HEK293 (cell line): Measurements from ENCODE around the gene LRRC46.

ENCODE experiments used
- CTCF ChIA-PET: fragments of 350-600 bp; formaldehyde crosslinking; extraction: SDS; loops from one replicate; lab custom pipeline; 2021; ENCODE audit warnings: antibody characterized with exemption; lab: Yijun Ruan, JAX
- POLR2A ChIA-PET: fragments of 300-600 bp; formaldehyde crosslinking; extraction: SDS; loops from one replicate; lab custom pipeline; 2020; ENCODE audit warnings: antibody characterized with exemption, inconsistent platforms; lab: Yijun Ruan, JAX
- H3K27ac ChIP-seq: fragments of 200-500 bp; sonication (Bioruptor generic); 2 replicates; pipeline ENCODE4 v1.5.1; 2014; ENCODE audit warnings: low read depth, low read length, control low read depth, inconsistent platforms; ENCODE audit errors: extremely low read depth
- H3K36me3 ChIP-seq, 2 experiments: fragments of 200-500 bp in 1 of 2; sonication (Bioruptor generic) in 1 of 2; 1 replicate in 1 of 2; 2 replicates in 1 of 2; pipeline ENCODE4 v1.5.1; 2014 to 2017; ENCODE audit warnings: inconsistent platforms in 2 of 2, low read length in 2 of 2; ENCODE audit not compliant: control insufficient read depth in 2 of 2, insufficient read depth in 1 of 2
- H3K4me1 ChIP-seq: fragments of 200-500 bp; sonication (Bioruptor generic); 2 replicates; pipeline ENCODE4 v1.5.1; 2014; ENCODE audit warnings: mild to moderate bottlenecking, low read length, inconsistent platforms; ENCODE audit not compliant: control insufficient read depth, insufficient read depth
- H3K4me3 ChIP-seq: 2 replicates; pipeline ENCODE4 v1.5.1; 2011; ENCODE audit warnings: low read depth, mild to moderate bottlenecking, control low read depth, low read length, moderate library complexity
- H3K9me3 ChIP-seq: fragments of 200-500 bp; sonication (Bioruptor generic); 2 replicates; pipeline ENCODE4 v1.5.1; 2014; ENCODE audit warnings: low read depth, low read length, inconsistent platforms; ENCODE audit not compliant: control insufficient read depth, insufficient read depth
- EGR2 ChIP-seq: fragments of 450-650 bp; formaldehyde crosslinking; IDR thresholded peaks from 2 replicates; pipeline ENCODE4 v1.5.1; 2016; ENCODE audit warnings: low read depth, missing biosample characterization, missing genetic modification characterization
- KLF1 ChIP-seq: fragments of 450-650 bp; formaldehyde crosslinking; IDR thresholded peaks from 2 replicates; pipeline ENCODE4 v1.5.1; 2016; ENCODE audit warnings: missing biosample characterization, missing genetic modification characterization
- KLF17 ChIP-seq: fragments of 450-650 bp; formaldehyde crosslinking; IDR thresholded peaks from 2 replicates; pipeline ENCODE4 v1.5.1; 2016; ENCODE audit warnings: missing biosample characterization, missing genetic modification characterization
- PRDM10 ChIP-seq: fragments of 450-650 bp; formaldehyde crosslinking; IDR thresholded peaks from 2 replicates; pipeline ENCODE4 v1.5.1; 2016; ENCODE audit warnings: missing biosample characterization, missing genetic modification characterization
- SP2 ChIP-seq: fragments of 450-650 bp; formaldehyde crosslinking; IDR thresholded peaks from 2 replicates; pipeline ENCODE4 v1.5.1; 2016; ENCODE audit warnings: missing biosample characterization, missing genetic modification characterization
- YY1 ChIP-seq: fragments of 450-650 bp; formaldehyde crosslinking; IDR thresholded peaks from 2 replicates; pipeline ENCODE4 v1.5.1; 2018; ENCODE audit warnings: missing biosample characterization, missing genetic modification characterization
- ZFHX2 ChIP-seq: fragments of 450-650 bp; formaldehyde crosslinking; conservative IDR thresholded peaks from 2 replicates; pipeline ENCODE4 v1.5.1; 2016; ENCODE audit warnings: missing biosample characterization, missing genetic modification characterization
- ZFP37 ChIP-seq: fragments of 450-650 bp; formaldehyde crosslinking; IDR thresholded peaks from 2 replicates; pipeline ENCODE4 v1.5.1; 2016; ENCODE audit warnings: missing biosample characterization, missing genetic modification characterization
- ZIC2 ChIP-seq: fragments of 450-650 bp; formaldehyde crosslinking; IDR thresholded peaks from 2 replicates; pipeline ENCODE4 v1.5.1; 2016; ENCODE audit warnings: missing biosample characterization, missing genetic modification characterization
- ZNF112 ChIP-seq: fragments of 450-650 bp; formaldehyde crosslinking; IDR thresholded peaks from 2 replicates; pipeline ENCODE4 v1.5.0; 2017; ENCODE audit warnings: missing biosample characterization, missing genetic modification characterization
- ZNF114 ChIP-seq: fragments of 450-650 bp; formaldehyde crosslinking; IDR thresholded peaks from 2 replicates; pipeline ENCODE4 v1.5.0; 2017; ENCODE audit warnings: missing biosample characterization, missing genetic modification characterization
- ZNF138 ChIP-seq: fragments of 450-650 bp; formaldehyde crosslinking; IDR thresholded peaks from 2 replicates; pipeline ENCODE4 v1.5.1; 2016; ENCODE audit warnings: missing biosample characterization, missing genetic modification characterization, borderline replicate concordance
- ZNF280D ChIP-seq: fragments of 450-650 bp; formaldehyde crosslinking; IDR thresholded peaks from 2 replicates; pipeline ENCODE4 v1.5.1; 2016; ENCODE audit warnings: missing biosample characterization, missing genetic modification characterization
- ZNF394 ChIP-seq: fragments of 450-650 bp; formaldehyde crosslinking; IDR thresholded peaks from 2 replicates; pipeline ENCODE4 v1.5.1; 2016; ENCODE audit warnings: missing biosample characterization, missing genetic modification characterization, mild to moderate bottlenecking, moderate library complexity, borderline replicate concordance
- ZNF48 ChIP-seq: fragments of 450-650 bp; formaldehyde crosslinking; IDR thresholded peaks from 2 replicates; pipeline ENCODE4 v1.5.1; 2016; ENCODE audit warnings: missing biosample characterization, missing genetic modification characterization
- ZNF514 ChIP-seq: fragments of 450-650 bp; formaldehyde crosslinking; IDR thresholded peaks from 2 replicates; pipeline ENCODE4 v1.5.1; 2016; ENCODE audit warnings: missing biosample characterization, missing genetic modification characterization
- ZNF785 ChIP-seq: fragments of 450-650 bp; formaldehyde crosslinking; IDR thresholded peaks from 2 replicates; pipeline ENCODE4 v1.5.1; 2016; ENCODE audit warnings: missing biosample characterization, missing genetic modification characterization
- TF ChIP-seq, protein P1 (sequence below): fragments of 450-650 bp; formaldehyde crosslinking; IDR thresholded peaks from 2 replicates; pipeline ENCODE4 v1.5.0; 2017; ENCODE audit warnings: missing biosample characterization, missing genetic modification characterization, borderline replicate concordance
- TF ChIP-seq, protein P2 (sequence below): fragments of 450-650 bp; formaldehyde crosslinking; IDR thresholded peaks from 2 replicates; pipeline ENCODE4 v1.5.1; 2016; ENCODE audit warnings: missing biosample characterization, missing genetic modification characterization

LRRC46 gene

GRCh38 chr17:47820033-47820789 is 11.3 kb upstream of the LRRC46 start:
- no peak overlapping the region for H3K27ac ChIP-seq
- CTCF ChIA-PET = interaction anchor here (0.5 to 2.8 kb wide), 2 partner anchors 69 to 320 kb away, joined by 3 to 10 read pairs; no protein-coding TSS in a partner anchor
- peak; percentile 29; the same call in 1 of the 2 replicates for TF ChIP-seq KLF17
- peak; percentile 86 for TF ChIP-seq KLF1 (tag by site-specific recombination)
- peak; percentile 29; the same call in 1 of the 2 replicates for TF ChIP-seq ZIC2
- TF ChIP-seq ZNF280D (tag by site-specific recombination) = no peak
- 0 out of 2 replicates have a peak, but pooled peaks have one; percentile 31 for TF ChIP-seq EGR2 (tag by site-specific recombination)
- TF ChIP-seq ZNF785 = no peak
- peak; percentile 41 for TF ChIP-seq PRDM10 (tag by site-specific recombination)
- peak; percentile 17; the same call in 1 of the 2 replicates for TF ChIP-seq ZFHX2
- no peak for TF ChIP-seq ZNF394 (tag by site-specific recombination)
- TF ChIP-seq ZNF114 (tag by site-specific recombination) = no peak
- TF ChIP-seq SP2 = peak; percentile 33; the same call in 1 of the 2 replicates
- POLR2A ChIA-PET = interaction anchor here (1.8 kb wide), 1 partner anchor 11 kb away, joined by 10 read pairs; the partner anchor contains the start of genes LRRC46 and MRPL10
- peaks cover 3 to 63% of the 10 kb centered on the region in 2 experiments; a peak in 2 of 3 replicates for H3K36me3 ChIP-seq
- no peak overlapping the region for H3K4me3 ChIP-seq
- H3K4me1 ChIP-seq = peaks cover 3% of the 10 kb centered on the region
- H3K9me3 ChIP-seq = no peaks in the 10 kb centered on the region

GRCh38 chr17:47821031-47821423 is 10.4 kb upstream of the LRRC46 start:
- peak overlapping the region; percentile 52 for H3K4me3 ChIP-seq
- peak overlapping the region; percentile 42; the same call in 1 of the 2 replicates for H3K27ac ChIP-seq
- ChIA-PET CTCF (interaction anchor here (0.5 to 2.8 kb wide), 5 partner anchors 19 to 320 kb away, joined by 3 to 10 read pairs (median 6); no protein-coding TSS in a partner anchor), POLR2A (interaction anchor here (0.5 to 2.6 kb wide), 8 partner anchors 10 to 127 kb away, joined by 3 to 50 read pairs (median 6); partner anchors contain the start of genes LRRC46, MRPL10, SCRN2 and SP2)
- peaks cover 3% of the 10 kb centered on the region for H3K4me1 ChIP-seq
- no peaks in the 10 kb centered on the region for H3K9me3 ChIP-seq
- H3K36me3 ChIP-seq = peaks cover 10 to 62% of the 10 kb centered on the region in 2 experiments; a peak in 2 of 3 replicates
- no peak for TF ChIP-seq ZNF112
- no peak for TF ChIP-seq ZNF138 (tag by site-specific recombination)
- TF ChIP-seq, protein P1, sequence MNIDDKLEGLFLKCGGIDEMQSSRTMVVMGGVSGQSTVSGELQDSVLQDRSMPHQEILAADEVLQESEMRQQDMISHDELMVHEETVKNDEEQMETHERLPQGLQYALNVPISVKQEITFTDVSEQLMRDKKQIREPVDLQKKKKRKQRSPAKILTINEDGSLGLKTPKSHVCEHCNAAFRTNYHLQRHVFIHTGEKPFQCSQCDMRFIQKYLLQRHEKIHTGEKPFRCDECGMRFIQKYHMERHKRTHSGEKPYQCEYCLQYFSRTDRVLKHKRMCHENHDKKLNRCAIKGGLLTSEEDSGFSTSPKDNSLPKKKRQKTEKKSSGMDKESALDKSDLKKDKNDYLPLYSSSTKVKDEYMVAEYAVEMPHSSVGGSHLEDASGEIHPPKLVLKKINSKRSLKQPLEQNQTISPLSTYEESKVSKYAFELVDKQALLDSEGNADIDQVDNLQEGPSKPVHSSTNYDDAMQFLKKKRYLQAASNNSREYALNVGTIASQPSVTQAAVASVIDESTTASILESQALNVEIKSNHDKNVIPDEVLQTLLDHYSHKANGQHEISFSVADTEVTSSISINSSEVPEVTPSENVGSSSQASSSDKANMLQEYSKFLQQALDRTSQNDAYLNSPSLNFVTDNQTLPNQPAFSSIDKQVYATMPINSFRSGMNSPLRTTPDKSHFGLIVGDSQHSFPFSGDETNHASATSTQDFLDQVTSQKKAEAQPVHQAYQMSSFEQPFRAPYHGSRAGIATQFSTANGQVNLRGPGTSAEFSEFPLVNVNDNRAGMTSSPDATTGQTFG (tag by site-specific recombination) = no peak
- no peak for TF ChIP-seq ZFP37
- TF ChIP-seq YY1 (tag by site-specific recombination) = no peak
- no peak for TF ChIP-seq ZNF114 (tag by site-specific recombination)
- no peak for TF ChIP-seq ZNF48
- TF ChIP-seq ZNF514 (tag by site-specific recombination) = no peak
- TF ChIP-seq, protein P2, sequence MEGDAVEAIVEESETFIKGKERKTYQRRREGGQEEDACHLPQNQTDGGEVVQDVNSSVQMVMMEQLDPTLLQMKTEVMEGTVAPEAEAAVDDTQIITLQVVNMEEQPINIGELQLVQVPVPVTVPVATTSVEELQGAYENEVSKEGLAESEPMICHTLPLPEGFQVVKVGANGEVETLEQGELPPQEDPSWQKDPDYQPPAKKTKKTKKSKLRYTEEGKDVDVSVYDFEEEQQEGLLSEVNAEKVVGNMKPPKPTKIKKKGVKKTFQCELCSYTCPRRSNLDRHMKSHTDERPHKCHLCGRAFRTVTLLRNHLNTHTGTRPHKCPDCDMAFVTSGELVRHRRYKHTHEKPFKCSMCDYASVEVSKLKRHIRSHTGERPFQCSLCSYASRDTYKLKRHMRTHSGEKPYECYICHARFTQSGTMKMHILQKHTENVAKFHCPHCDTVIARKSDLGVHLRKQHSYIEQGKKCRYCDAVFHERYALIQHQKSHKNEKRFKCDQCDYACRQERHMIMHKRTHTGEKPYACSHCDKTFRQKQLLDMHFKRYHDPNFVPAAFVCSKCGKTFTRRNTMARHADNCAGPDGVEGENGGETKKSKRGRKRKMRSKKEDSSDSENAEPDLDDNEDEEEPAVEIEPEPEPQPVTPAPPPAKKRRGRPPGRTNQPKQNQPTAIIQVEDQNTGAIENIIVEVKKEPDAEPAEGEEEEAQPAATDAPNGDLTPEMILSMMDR (tag by site-specific recombination) = no peak
